ENCODE data around the gene BRAF.

The BRAF gene

DNA sequence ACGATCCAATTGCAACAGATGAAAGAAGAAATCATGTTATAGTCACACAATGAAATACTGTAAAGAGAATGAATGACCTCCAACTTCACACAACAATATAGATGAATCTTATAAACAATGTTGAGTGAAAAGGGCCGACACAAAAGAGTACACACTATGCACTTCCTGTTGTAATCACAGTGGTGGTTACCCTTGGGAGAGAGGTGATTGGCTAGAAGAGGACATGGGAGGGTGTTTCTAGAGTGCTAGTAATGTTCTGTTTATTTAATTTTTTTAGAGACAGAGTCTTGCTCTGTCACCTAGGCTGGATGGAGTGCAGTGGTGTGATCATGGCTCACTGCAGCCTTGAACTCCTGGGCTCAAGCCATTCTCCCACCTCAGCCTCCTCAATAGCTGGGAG is 145.8 kb downstream of the BRAF start:
- Histone ChIP-seq H3K4me3 (ENCODE audit: low read depth, low read length) (no peak overlapping the region), H3K27ac (ENCODE audit: extremely low read depth, low read depth, low read length) (no peak overlapping the region), H3K36me3 (ENCODE audit: control insufficient read depth in 2 of 2, insufficient read depth in 1 of 2, low read length in 2 of 2) (peaks cover 11 to 66% of the 10 kb centered on the region in 2 experiments), H3K4me1 (ENCODE audit: control insufficient read depth, insufficient read depth, low read length) (no peaks in the 10 kb centered on the region), H3K9me3 (ENCODE audit: control insufficient read depth, insufficient read depth, low read depth, low read length) (no peaks in the 10 kb centered on the region)
- POLR2A ChIA-PET, result no interaction called here
- TF ChIP-seq ZNF623 (tag by site-specific recombination; IDR thresholded peaks at IDR 0.05) (no peak), SP3 (tag by site-specific recombination; IDR thresholded peaks at IDR 0.05) (no peak), WT1 (tag by site-specific recombination; IDR thresholded peaks at IDR 0.05) (no peak), ZNF571 (tag by site-specific recombination; IDR thresholded peaks at IDR 0.05) (no peak), ZNF133 (tag by site-specific recombination; IDR thresholded peaks at IDR 0.05) (no peak), KLF1 (tag by site-specific recombination; IDR thresholded peaks at IDR 0.05) (no peak), ZNF112 (tag by site-specific recombination; IDR thresholded peaks at IDR 0.05) (no peak), ZNF24 (tag by site-specific recombination; IDR thresholded peaks at IDR 0.05) (no peak), ZNF394 (tag by site-specific recombination; IDR thresholded peaks at IDR 0.05; ENCODE audit: borderline replicate concordance) (no peak), ZNF155 (tag by site-specific recombination; IDR thresholded peaks at IDR 0.05) (no peak), ZNF140 (tag by site-specific recombination; IDR thresholded peaks at IDR 0.05) (no peak)
- TF ChIP-seq, protein P1, sequence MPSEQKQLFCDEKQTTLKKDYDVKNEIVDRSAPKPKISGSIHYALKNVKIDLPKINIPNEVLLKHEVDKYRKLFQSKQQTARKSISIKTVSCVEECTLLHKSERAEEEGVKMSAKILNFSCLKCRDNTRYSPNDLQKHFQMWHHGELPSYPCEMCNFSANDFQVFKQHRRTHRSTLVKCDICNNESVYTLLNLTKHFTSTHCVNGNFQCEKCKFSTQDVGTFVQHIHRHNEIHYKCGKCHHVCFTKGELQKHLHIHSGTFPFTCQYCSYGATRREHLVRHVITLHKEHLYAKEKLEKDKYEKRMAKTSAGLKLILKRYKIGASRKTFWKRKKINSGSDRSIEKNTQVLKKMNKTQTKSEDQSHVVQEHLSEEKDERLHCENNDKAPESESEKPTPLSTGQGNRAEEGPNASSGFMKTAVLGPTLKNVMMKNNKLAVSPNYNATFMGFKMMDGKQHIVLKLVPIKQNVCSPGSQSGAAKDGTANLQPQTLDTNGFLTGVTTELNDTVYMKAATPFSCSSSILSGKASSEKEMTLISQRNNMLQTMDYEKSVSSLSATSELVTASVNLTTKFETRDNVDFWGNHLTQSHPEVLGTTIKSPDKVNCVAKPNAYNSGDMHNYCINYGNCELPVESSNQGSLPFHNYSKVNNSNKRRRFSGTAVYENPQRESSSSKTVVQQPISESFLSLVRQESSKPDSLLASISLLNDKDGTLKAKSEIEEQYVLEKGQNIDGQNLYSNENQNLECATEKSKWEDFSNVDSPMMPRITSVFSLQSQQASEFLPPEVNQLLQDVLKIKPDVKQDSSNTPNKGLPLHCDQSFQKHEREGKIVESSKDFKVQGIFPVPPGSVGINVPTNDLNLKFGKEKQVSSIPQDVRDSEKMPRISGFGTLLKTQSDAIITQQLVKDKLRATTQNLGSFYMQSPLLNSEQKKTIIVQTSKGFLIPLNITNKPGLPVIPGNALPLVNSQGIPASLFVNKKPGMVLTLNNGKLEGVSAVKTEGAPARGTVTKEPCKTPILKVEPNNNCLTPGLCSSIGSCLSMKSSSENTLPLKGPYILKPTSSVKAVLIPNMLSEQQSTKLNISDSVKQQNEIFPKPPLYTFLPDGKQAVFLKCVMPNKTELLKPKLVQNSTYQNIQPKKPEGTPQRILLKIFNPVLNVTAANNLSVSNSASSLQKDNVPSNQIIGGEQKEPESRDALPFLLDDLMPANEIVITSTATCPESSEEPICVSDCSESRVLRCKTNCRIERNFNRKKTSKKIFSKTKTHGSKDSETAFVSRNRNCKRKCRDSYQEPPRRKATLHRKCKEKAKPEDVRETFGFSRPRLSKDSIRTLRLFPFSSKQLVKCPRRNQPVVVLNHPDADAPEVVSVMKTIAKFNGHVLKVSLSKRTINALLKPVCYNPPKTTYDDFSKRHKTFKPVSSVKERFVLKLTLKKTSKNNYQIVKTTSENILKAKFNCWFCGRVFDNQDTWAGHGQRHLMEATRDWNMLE (tag by site-specific recombination; conservative IDR thresholded peaks at IDR 0.05; ENCODE audit: low read depth), result no peak
- CTCF ChIA-PET, result no interaction called here

DNA sequence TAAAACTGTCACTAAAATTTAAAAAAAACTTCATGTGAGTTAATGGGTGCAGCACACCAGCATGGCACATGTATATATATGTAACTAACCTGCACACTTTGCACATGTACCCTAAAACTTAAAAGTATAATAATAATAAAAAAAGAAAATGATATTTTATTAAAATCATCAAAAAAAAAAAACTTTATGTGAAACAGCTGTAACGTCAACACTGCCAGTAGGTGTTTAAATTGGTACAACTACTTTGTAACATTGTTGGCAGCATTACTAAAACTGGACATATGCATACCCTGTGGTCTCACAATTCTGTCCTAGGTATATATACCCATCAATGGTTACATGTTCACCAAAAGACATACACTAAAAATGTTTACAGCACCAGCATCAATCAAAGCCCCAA is 146.2 kb downstream of the BRAF start:
- H3K4me1 ChIP-seq (ENCODE audit: control insufficient read depth, insufficient read depth, low read length), result no peaks in the 10 kb centered on the region
- peaks cover 11 to 68% of the 10 kb centered on the region in 2 experiments for H3K36me3 ChIP-seq (ENCODE audit: control insufficient read depth in 2 of 2, insufficient read depth in 1 of 2, low read length in 2 of 2)
- no peaks in the 10 kb centered on the region for H3K9me3 ChIP-seq (ENCODE audit: control insufficient read depth, insufficient read depth, low read depth, low read length)
- CTCF ChIA-PET, result no interaction called here
- H3K27ac ChIP-seq (ENCODE audit: extremely low read depth, low read depth, low read length), result no peak overlapping the region
- no peak overlapping the region for H3K4me3 ChIP-seq (ENCODE audit: low read depth, low read length)
- TF ChIP-seq, protein P2, sequence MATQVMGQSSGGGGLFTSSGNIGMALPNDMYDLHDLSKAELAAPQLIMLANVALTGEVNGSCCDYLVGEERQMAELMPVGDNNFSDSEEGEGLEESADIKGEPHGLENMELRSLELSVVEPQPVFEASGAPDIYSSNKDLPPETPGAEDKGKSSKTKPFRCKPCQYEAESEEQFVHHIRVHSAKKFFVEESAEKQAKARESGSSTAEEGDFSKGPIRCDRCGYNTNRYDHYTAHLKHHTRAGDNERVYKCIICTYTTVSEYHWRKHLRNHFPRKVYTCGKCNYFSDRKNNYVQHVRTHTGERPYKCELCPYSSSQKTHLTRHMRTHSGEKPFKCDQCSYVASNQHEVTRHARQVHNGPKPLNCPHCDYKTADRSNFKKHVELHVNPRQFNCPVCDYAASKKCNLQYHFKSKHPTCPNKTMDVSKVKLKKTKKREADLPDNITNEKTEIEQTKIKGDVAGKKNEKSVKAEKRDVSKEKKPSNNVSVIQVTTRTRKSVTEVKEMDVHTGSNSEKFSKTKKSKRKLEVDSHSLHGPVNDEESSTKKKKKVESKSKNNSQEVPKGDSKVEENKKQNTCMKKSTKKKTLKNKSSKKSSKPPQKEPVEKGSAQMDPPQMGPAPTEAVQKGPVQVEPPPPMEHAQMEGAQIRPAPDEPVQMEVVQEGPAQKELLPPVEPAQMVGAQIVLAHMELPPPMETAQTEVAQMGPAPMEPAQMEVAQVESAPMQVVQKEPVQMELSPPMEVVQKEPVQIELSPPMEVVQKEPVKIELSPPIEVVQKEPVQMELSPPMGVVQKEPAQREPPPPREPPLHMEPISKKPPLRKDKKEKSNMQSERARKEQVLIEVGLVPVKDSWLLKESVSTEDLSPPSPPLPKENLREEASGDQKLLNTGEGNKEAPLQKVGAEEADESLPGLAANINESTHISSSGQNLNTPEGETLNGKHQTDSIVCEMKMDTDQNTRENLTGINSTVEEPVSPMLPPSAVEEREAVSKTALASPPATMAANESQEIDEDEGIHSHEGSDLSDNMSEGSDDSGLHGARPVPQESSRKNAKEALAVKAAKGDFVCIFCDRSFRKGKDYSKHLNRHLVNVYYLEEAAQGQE (tag by site-specific recombination; IDR thresholded peaks at IDR 0.05), result no peak
- TF ChIP-seq ZNF777 (tag by site-specific recombination; IDR thresholded peaks at IDR 0.05; ENCODE audit: borderline replicate concordance), result no peak
- no peak for TF ChIP-seq EGR2 (tag by site-specific recombination; IDR thresholded peaks at IDR 0.05; ENCODE audit: low read depth)
- TF ChIP-seq, protein P3, sequence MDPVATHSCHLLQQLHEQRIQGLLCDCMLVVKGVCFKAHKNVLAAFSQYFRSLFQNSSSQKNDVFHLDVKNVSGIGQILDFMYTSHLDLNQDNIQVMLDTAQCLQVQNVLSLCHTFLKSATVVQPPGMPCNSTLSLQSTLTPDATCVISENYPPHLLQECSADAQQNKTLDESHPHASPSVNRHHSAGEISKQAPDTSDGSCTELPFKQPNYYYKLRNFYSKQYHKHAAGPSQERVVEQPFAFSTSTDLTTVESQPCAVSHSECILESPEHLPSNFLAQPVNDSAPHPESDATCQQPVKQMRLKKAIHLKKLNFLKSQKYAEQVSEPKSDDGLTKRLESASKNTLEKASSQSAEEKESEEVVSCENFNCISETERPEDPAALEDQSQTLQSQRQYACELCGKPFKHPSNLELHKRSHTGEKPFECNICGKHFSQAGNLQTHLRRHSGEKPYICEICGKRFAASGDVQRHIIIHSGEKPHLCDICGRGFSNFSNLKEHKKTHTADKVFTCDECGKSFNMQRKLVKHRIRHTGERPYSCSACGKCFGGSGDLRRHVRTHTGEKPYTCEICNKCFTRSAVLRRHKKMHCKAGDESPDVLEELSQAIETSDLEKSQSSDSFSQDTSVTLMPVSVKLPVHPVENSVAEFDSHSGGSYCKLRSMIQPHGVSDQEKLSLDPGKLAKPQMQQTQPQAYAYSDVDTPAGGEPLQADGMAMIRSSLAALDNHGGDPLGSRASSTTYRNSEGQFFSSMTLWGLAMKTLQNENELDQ (tag by site-specific recombination; IDR thresholded peaks at IDR 0.05; ENCODE audit: low read depth), result no peak
- no peak for TF ChIP-seq ZNF664 (tag by site-specific recombination; IDR thresholded peaks at IDR 0.05)
- TF ChIP-seq ZNF248 (tag by site-specific recombination; IDR thresholded peaks at IDR 0.05), result no peak
- TF ChIP-seq ZNF423 (tag by site-specific recombination; IDR thresholded peaks at IDR 0.05), result no peak
- no peak for TF ChIP-seq ZNF585B (tag by site-specific recombination; IDR thresholded peaks at IDR 0.05)
- no peak for TF ChIP-seq TRIM28 (IDR thresholded peaks at IDR 0.05; ENCODE audit: borderline replicate concordance, low read length)
- TF ChIP-seq YY1 (tag by site-specific recombination; IDR thresholded peaks at IDR 0.05), result no peak
- no peak for TF ChIP-seq ZNF560 (tag by site-specific recombination; IDR thresholded peaks at IDR 0.05; ENCODE audit: borderline replicate concordance)
- no peak for TF ChIP-seq ZNF302 (tag by site-specific recombination; IDR thresholded peaks at IDR 0.05; ENCODE audit: low read depth)
- TF ChIP-seq ZNF19 (tag by site-specific recombination; IDR thresholded peaks at IDR 0.05; ENCODE audit: low read depth), result no peak
- TF ChIP-seq ZNF266 (tag by site-specific recombination; IDR thresholded peaks at IDR 0.05; ENCODE audit: low read depth), result no peak
- TF ChIP-seq ZNF747 (tag by site-specific recombination; IDR thresholded peaks at IDR 0.05), result no peak
- no peak for TF ChIP-seq SCRT1 (tag by site-specific recombination; IDR thresholded peaks at IDR 0.05; ENCODE audit: borderline replicate concordance)
- POLR2A ChIA-PET, result no interaction called here

Measured in HEK293 (cell line).